Spinal cord (tissue), 10 donors: ENCODE results near the gene CLMN. TPM values are rescaled to one million over a fixed set of nuclear protein-coding genes. Genes with fewer than 3 reads are reported as not detected.
A peak's percentile ranks its signal among the peaks of the same experiment; 100 is the strongest.

Experiments
- DNase-seq, 6 donors: peaks; one replicate each; pipeline versions ENCODE4 v3.0.0 to v3.0.0-alpha.2; 2013 to 2015; ENCODE audit warnings: low spot score in 6 of 6, low read depth in 4 of 6
- H3K27ac ChIP-seq: one replicate; pipeline ENCODE4 v1.5.1; 2013; ENCODE audit warnings: low read depth, low read length, control low read depth
- H3K27me3 ChIP-seq: one replicate; pipeline ENCODE4 v1.6.1; 2013; ENCODE audit warnings: low read length; ENCODE audit not compliant: control insufficient read depth, insufficient read depth
- H3K36me3 ChIP-seq: one replicate; pipeline ENCODE4 v1.6.1; 2013; ENCODE audit warnings: low read length; ENCODE audit not compliant: control insufficient read depth, insufficient read depth
- H3K4me1 ChIP-seq: one replicate; pipeline ENCODE4 v1.6.1; 2013; ENCODE audit warnings: low read length; ENCODE audit not compliant: control insufficient read depth, insufficient read depth
- H3K4me3 ChIP-seq: one replicate; pipeline ENCODE4 v1.5.1; 2013; ENCODE audit warnings: low read depth, low read length, control low read depth
- H3K9me3 ChIP-seq: one replicate; pipeline ENCODE4 v1.6.1; 2013; ENCODE audit warnings: low read length; ENCODE audit not compliant: control insufficient read depth, insufficient read depth
- WGBS: methylation state at CpG from one replicate; pipeline ENCODE4 v1.1.5; 2013; ENCODE audit warnings: missing lambda C conversion rate; ENCODE audit not compliant: insufficient coverage; 5-methylcytosine and 5-hydroxymethylcytosine counted together
- polyA plus RNA-seq, 2 donors: library from polyadenylated mRNA; unstranded; fragments of 120-200 nt; gene quantifications; one replicate each; pipeline ENCODE4 v1.2.1, GENCODE V29; 2013; ENCODE audit not compliant: insufficient read length in 2 of 2
- total RNA-seq, 2 donors: library from RNA; depleted of rRNA in 1 of 2; stranded (reverse); fragments of 120-200 nt in 1 of 2; fragments of >200 nt in 1 of 2; gene quantifications; one replicate each; pipeline versions ENCODE4 v1.2.3 to v1.2.4, GENCODE V29; 2013 to 2014
- donor health status: healthy.

CLMN gene
- total and polyA plus RNA-seq, 4 donors: 4.1 to 18.8 (median 8.6) TPM

DNA sequence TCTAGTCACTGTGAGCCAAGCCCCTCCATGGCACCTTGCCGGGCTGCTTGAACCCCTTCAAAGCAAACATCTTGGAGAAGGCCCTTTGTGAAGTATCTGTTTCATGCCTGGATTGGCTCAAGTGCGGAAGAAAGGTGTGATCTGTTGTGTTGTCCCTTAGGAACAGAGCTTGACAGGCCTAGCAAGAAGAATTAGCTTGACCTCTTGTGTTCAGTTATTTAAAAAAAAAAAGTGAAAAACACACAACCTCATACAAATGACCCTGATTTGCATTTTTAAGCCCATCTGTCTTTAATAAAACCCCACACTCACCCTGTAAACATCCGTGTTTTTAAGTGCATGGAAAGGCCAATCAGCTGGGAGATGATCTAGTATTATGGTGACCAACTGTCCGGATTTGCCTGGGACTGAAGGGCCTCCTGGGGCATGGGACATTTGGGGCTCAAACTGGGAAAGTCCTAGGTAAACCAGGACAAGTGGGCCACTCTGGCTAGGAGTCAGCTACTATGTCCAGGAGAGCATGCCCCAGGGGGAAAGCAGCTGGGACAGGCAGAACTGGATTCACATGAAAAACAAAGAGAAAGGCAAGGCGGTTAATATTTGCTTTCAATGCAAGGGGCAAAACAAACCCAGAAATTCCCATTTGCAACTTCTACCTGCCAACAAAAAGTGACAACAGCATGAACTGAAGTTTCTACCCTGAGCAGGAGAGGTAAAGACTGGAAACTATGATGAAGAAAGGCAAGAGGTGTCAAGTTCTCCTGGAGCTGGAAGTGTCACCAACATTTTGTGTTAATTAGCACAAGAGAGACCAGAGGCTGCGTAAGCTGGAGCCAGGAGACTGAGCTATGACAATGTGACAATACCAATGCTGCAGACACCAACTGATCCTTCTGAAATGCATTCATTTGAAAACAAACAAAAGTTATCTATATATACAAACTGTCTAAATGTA is 78.6 kb downstream of the CLMN start:
- H3K36me3 ChIP-seq: no peaks in the 10 kb centered on the region
- peak overlapping the region; percentile 34 for H3K27ac ChIP-seq

GRCh38 chr14:95238487-95239298 is 81.0 kb downstream of the CLMN start:
- H3K27me3 ChIP-seq: no peaks in the 10 kb centered on the region

More for the DNA sequence above, 78.6 kb downstream of the CLMN start:
- no peak overlapping the region for H3K4me3 ChIP-seq
- 76% methylated on average over 3 of the region's 6 CpGs for WGBS
- no peaks in the 10 kb centered on the region for H3K27me3 ChIP-seq
- H3K4me1 ChIP-seq: peaks cover 22% of the 10 kb centered on the region
- no peaks in the 10 kb centered on the region for H3K9me3 ChIP-seq
- no peak for DNase-seq

DNA sequence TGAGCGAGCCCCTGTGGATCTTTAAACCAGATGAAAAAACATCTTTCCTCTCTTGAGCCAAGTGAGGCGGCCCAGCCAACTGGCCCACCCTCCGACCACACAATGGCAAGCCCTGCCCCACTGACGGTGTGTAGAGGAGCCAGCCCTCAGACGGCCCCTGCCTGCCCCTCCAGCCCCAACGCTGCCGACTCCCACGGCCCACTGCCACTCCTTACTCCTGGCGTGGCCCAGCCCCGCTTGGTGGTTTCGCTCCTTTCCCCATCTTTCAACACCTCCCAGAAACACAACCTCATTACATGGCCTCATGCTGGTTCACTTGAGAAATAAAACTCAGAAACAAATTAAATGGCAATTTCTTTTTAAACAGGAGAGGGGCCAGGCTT is 81.8 kb downstream of the CLMN start:
- no peak overlapping the region for H3K4me3 ChIP-seq
- peaks cover 37% of the 10 kb centered on the region for H3K4me1 ChIP-seq
- H3K9me3 ChIP-seq: no peaks in the 10 kb centered on the region
- DNase-seq: peak in 2 of 6 donors; percentile 71 to 74
- no peaks in the 10 kb centered on the region for H3K27me3 ChIP-seq
- H3K36me3 ChIP-seq: no peaks in the 10 kb centered on the region
- peak overlapping the region; percentile 49 for H3K27ac ChIP-seq
- WGBS: 40% methylated on average over 11 of the region's 11 CpGs

More at GRCh38 chr14:95238487-95239298, 81.0 kb downstream of the CLMN start:
- peaks cover 37% of the 10 kb centered on the region for H3K4me1 ChIP-seq
- no peak overlapping the region for H3K27ac ChIP-seq
- no peak for DNase-seq
- H3K36me3 ChIP-seq: no peaks in the 10 kb centered on the region
- no peak overlapping the region for H3K4me3 ChIP-seq
- no peaks in the 10 kb centered on the region for H3K9me3 ChIP-seq
- 81% methylated on average over 5 of the region's 10 CpGs for WGBS

DNA sequence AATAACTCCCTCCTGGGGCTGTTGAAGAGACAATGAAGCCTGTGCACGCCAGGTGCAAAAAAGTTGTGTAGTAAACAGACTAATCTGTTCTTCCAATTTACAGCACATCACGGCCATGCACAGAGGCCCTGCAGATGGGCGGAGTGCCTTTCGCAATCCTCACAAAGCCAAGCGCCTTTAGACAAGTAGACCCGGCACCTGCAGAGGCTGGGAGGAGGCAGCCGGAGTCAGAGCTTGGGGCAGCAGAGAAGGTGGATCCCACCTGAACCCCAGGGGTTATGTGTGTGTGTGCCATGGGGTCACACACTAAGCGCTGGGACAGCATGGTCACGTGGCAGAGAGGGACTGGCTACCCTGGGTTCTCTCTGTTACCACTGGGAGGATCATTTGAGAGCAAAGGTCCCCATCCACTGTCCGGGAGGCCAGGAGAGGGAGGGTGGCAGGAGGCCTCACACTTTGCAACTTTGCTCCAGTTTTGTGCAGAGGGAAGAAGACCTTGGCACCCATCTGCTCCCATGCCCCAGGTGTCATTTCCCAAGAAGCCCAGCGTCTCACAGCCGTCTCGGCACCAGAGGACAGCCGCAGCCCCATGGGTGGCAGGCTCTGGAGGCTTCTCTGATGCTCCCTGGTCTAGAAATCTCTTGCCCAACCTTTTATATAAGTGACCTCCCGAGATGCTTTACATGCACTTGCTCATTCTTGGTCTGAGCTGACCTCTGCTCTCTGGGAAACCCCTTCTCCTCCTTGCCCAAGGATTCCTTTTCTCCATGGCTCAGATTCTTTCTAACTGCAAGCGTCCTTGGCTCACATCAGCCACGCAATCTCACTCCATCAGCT is 82.4 kb downstream of the CLMN start:
- H3K4me3 ChIP-seq: no peak overlapping the region

GRCh38 chr14:95236221-95236620 is 83.5 kb downstream of the CLMN start:
- no peaks in the 10 kb centered on the region for H3K9me3 ChIP-seq
- 74% methylated on average over 9 of the region's 12 CpGs for WGBS
- H3K4me1 ChIP-seq: peaks cover 37% of the 10 kb centered on the region
- H3K4me3 ChIP-seq: no peak overlapping the region
- H3K27me3 ChIP-seq: no peaks in the 10 kb centered on the region
- DNase-seq: no peak
- no peak overlapping the region for H3K27ac ChIP-seq
- H3K36me3 ChIP-seq: no peaks in the 10 kb centered on the region

More for the DNA sequence above, 82.4 kb downstream of the CLMN start:
- no peaks in the 10 kb centered on the region for H3K36me3 ChIP-seq
- no peaks in the 10 kb centered on the region for H3K9me3 ChIP-seq
- peak overlapping the region; percentile 49 for H3K27ac ChIP-seq
- H3K27me3 ChIP-seq: no peaks in the 10 kb centered on the region
- WGBS: 75% methylated on average over 11 of the region's 17 CpGs
- H3K4me1 ChIP-seq: peaks cover 37% of the 10 kb centered on the region
- DNase-seq: no peak

GRCh38 chr14:95235767-95236166 is 83.9 kb downstream of the CLMN start:
- Histone ChIP-seq H3K36me3 (no peaks in the 10 kb centered on the region), H3K27ac (no peak overlapping the region), H3K27me3 (no peaks in the 10 kb centered on the region), H3K4me1 (peaks cover 39% of the 10 kb centered on the region), H3K9me3 (no peaks in the 10 kb centered on the region), H3K4me3 (no peak overlapping the region)
- DNase-seq: no peak
- WGBS: 87% methylated on average over 13 of the region's 14 CpGs

DNA sequence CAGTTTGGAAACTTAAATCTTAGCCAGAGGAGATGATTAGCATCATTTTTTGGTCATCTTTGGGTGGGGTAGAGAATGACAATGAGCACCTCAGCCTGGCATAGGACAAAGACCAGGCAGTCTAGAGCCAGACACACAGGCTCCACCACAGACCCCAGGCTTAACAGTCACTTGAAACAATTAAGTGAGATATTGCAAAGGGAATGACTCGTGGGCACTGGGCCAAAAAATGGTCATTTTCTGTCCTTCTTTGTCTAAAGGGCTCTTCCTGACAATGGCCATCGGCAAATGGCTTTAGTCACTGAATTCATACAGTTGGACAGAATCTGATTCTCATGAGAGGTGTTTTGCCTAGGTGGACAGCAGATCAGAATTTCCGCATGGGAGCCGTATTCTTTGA is 84.4 kb downstream of the CLMN start:
- DNase-seq: no peak
- no peak overlapping the region for H3K27ac ChIP-seq
- H3K27me3 ChIP-seq: no peaks in the 10 kb centered on the region
- peaks cover 43% of the 10 kb centered on the region for H3K4me1 ChIP-seq
- H3K36me3 ChIP-seq: no peaks in the 10 kb centered on the region
- 60% methylated on average over 2 of the region's 4 CpGs for WGBS
- H3K4me3 ChIP-seq: no peak overlapping the region
- no peaks in the 10 kb centered on the region for H3K9me3 ChIP-seq

- Histone ChIP-seq H3K27me3 (no peaks in the 10 kb centered on the region), H3K4me1 (peaks cover 46% of the 10 kb centered on the region), H3K4me3 (no peak overlapping the region), H3K9me3 (no peaks in the 10 kb centered on the region), H3K27ac (no peak overlapping the region), H3K36me3 (no peaks in the 10 kb centered on the region)
- WGBS: 75% methylated on average over 6 of the region's 8 CpGs
- DNase-seq: no peak
These were observed 85.3 kb downstream of the CLMN start for GRCh38 chr14:95234426-95234825.

- H3K4me3 ChIP-seq: no peak overlapping the region
These were observed 85.9 kb downstream of the CLMN start for GRCh38 chr14:95233702-95234241.

More at GRCh38 chr14:95233702-95234241, 85.9 kb downstream of the CLMN start:
- Histone ChIP-seq H3K36me3 (no peaks in the 10 kb centered on the region), H3K4me1 (peaks cover 46% of the 10 kb centered on the region), H3K27ac (no peak overlapping the region), H3K9me3 (no peaks in the 10 kb centered on the region), H3K27me3 (no peaks in the 10 kb centered on the region)
- WGBS: 96% methylated on average over 9 of the region's 9 CpGs
- no peak for DNase-seq
